Loucy (cell line): Measurements from ENCODE around the gene CYP21A2.

Experiments
- H2AFZ ChIP-seq: fragments of 200-600 bp; sonication (generic); 2 replicates; pipeline ENCODE4 v1.6.0; 2016; ENCODE audit warnings: antibody characterized with exemption, mild to moderate bottlenecking, low read length, moderate library complexity
- H3F3A ChIP-seq: fragments of 200-600 bp; 2 replicates; pipeline ENCODE4 v1.6.0; 2016; ENCODE audit warnings: antibody characterized with exemption, low read depth, mild to moderate bottlenecking
- H3K27me3 ChIP-seq: fragments of 200-600 bp; sonication (generic); 2 replicates; pipeline ENCODE4 v1.6.1; 2014; ENCODE audit warnings: low read length, mild to moderate bottlenecking; ENCODE audit not compliant: insufficient read depth, poor library complexity, severe bottlenecking
- H3K36me3 ChIP-seq: fragments of 200-600 bp; sonication (generic); 2 replicates; pipeline ENCODE4 v1.6.1; 2016; ENCODE audit warnings: low read length; ENCODE audit not compliant: insufficient read depth
- H3K4me1 ChIP-seq: fragments of 200-600 bp; sonication (generic); 2 replicates; pipeline ENCODE4 v1.5.1; 2014; ENCODE audit warnings: low read length, mild to moderate bottlenecking; ENCODE audit not compliant: insufficient read depth, poor library complexity, severe bottlenecking
- H3K4me2 ChIP-seq: fragments of 200-600 bp; sonication (generic); 2 replicates; pipeline ENCODE4 v1.6.0; 2014; ENCODE audit warnings: antibody characterized with exemption, low read length, low read depth, mild to moderate bottlenecking; ENCODE audit not compliant: poor library complexity, severe bottlenecking
- H3K4me3 ChIP-seq: fragments of 200-600 bp; sonication (generic); 2 replicates; pipeline ENCODE4 v1.5.1; 2014; ENCODE audit warnings: low read length, mild to moderate bottlenecking, mixed read lengths; ENCODE audit not compliant: poor library complexity, severe bottlenecking
- H3K79me2 ChIP-seq: fragments of 200-600 bp; sonication (generic); 2 replicates; pipeline ENCODE4 v1.6.1; 2014; ENCODE audit warnings: low read length; ENCODE audit not compliant: insufficient read depth
- H3K9ac ChIP-seq: fragments of 200-600 bp; sonication (generic); 2 replicates; pipeline ENCODE4 v1.6.0; 2014; ENCODE audit warnings: mild to moderate bottlenecking, low read depth, low read length, moderate library complexity; ENCODE audit not compliant: poor library complexity, severe bottlenecking
- H3K9me2 ChIP-seq: fragments of 200-600 bp; sonication (generic); replicated peaks from 2 replicates; pipeline ENCODE4 v1.6.1; 2016; ENCODE audit warnings: low read depth, low read length, mixed read lengths
- H3K9me3 ChIP-seq: fragments of 200-600 bp; sonication (generic); 2 replicates; pipeline ENCODE4 v1.6.1; 2014; ENCODE audit warnings: mild to moderate bottlenecking, antibody characterized with exemption, low read length, low read depth; ENCODE audit not compliant: insufficient read depth
- H4K20me1 ChIP-seq: fragments of 200-600 bp; sonication (generic); 2 replicates; pipeline ENCODE4 v1.6.0; 2014; ENCODE audit warnings: antibody characterized with exemption, low read length, mild to moderate bottlenecking; ENCODE audit not compliant: insufficient read depth, poor library complexity, severe bottlenecking
- CTCF ChIP-seq: fragments of 200-600 bp; sonication (generic); conservative IDR thresholded peaks from 2 replicates; pipeline ENCODE4 v1.5.1; 2014; ENCODE audit warnings: mild to moderate bottlenecking, antibody characterized with exemption, low read length
- EZH2phosphoT487 ChIP-seq: fragments of 200-600 bp; IDR thresholded peaks from 2 replicates; pipeline ENCODE4 v1.6.1; 2018; ENCODE audit warnings: antibody characterized with exemption, mild to moderate bottlenecking, moderate library complexity, borderline replicate concordance

The CYP21A2 gene

GRCh38 chr6:32079566-32080290 lies 41.5 kb downstream of the CYP21A2 start:
- Histone ChIP-seq H3F3A (no peaks in the 10 kb centered on the region), H3K27me3 (no peaks in the 10 kb centered on the region), H3K4me1 (no peaks in the 10 kb centered on the region), H3K4me2 (no peak overlapping the region), H3K36me3 (no peaks in the 10 kb centered on the region), H2AFZ (no peak overlapping the region), H3K4me3 (no peak overlapping the region), H4K20me1 (no peaks in the 10 kb centered on the region), H3K9me3 (no peaks in the 10 kb centered on the region), H3K9me2 (no peaks in the 10 kb centered on the region), H3K79me2 (no peaks in the 10 kb centered on the region), H3K9ac (no peak overlapping the region)
- no peak for TF ChIP-seq EZH2phosphoT487
- no peak for TF ChIP-seq CTCF

DNA sequence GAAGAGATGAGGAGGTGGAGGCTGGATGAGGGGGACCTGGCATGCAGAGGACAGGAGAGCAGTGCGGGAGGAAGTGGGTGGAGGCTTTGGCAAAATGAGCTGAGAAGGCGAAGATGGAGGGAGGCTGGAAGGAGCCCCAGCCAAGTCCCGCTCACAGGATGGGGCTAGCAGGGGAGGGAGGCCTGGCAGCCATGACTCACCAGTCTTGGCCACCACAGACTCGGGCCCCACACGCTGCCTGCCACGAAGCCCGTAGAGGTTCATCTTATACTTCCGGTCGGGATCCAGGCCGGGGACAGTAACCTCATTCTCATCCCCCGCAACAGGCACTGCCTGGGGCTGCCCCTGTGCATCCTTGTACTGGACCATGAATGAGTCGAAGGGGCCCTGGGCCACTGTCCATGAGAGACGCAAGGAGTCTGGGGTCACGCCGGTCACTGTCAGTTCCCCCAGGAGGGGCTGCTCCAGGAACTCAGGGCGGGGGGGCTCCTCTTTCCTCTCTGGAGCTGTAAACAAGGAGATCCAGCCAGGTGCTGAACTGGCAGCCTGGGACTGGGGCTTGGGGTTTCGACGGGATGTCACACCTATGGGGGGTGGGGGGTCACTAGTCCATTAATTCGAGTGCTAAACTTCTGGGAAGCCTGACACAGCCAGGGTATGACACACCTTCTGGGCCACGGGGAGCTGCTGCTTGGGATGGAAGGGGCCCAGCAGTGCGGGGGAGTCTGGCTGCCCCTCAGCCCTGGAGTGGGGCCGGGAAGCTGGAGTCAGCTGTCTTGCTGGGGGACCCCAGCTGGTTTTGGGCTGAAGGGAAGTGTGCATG lies 43.2 kb downstream of the CYP21A2 start:
- Histone ChIP-seq H3K36me3 (no peaks in the 10 kb centered on the region), H4K20me1 (no peaks in the 10 kb centered on the region), H3K27me3 (no peaks in the 10 kb centered on the region), H3K79me2 (no peaks in the 10 kb centered on the region), H3F3A (no peaks in the 10 kb centered on the region), H2AFZ (no peak overlapping the region), H3K4me1 (no peaks in the 10 kb centered on the region), H3K9ac (no peak overlapping the region), H3K4me3 (no peak overlapping the region), H3K9me2 (no peaks in the 10 kb centered on the region), H3K4me2 (no peak overlapping the region), H3K9me3 (no peaks in the 10 kb centered on the region)
- TF ChIP-seq EZH2phosphoT487 = no peak
- TF ChIP-seq CTCF = no peak

DNA sequence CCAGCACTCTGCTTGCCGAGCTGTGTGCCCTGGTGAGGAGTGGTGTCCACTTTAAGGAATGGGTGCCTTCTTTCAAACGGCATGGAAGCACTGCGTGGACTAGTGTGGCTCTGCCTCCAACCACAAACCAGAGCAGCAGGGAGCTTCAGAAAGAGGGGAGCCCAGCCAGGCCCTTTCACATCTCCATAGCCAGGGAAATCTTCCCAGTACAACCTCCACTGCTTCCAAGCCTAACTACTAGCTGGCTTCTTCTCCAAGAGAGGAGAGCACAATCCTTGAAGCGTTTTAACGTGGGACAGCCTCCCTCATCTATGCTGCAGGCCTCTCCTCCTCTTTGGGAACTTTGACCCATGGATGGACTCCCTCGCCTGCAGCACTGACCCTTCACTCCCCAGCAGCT lies 44.3 kb downstream of the CYP21A2 start:
- H3K27me3 ChIP-seq = no peaks in the 10 kb centered on the region
- no peaks in the 10 kb centered on the region for H3F3A ChIP-seq
- no peaks in the 10 kb centered on the region for H3K36me3 ChIP-seq
- no peak overlapping the region for H3K4me2 ChIP-seq
- no peak overlapping the region for H2AFZ ChIP-seq
- no peaks in the 10 kb centered on the region for H3K9me2 ChIP-seq
- no peaks in the 10 kb centered on the region for H3K9me3 ChIP-seq
- H3K9ac ChIP-seq = no peak overlapping the region
- H4K20me1 ChIP-seq = no peaks in the 10 kb centered on the region
- H3K4me3 ChIP-seq = no peak overlapping the region
- no peaks in the 10 kb centered on the region for H3K79me2 ChIP-seq
- no peaks in the 10 kb centered on the region for H3K4me1 ChIP-seq
- TF ChIP-seq CTCF (no peak), EZH2phosphoT487 (no peak)
